Measurements from ENCODE around the gene ACTN1.

The ACTN1 gene

GRCh38 chr14:68908201-68908600 lies 70.9 kb downstream of the ACTN1 start:
- no peak for DNase-seq

DNA sequence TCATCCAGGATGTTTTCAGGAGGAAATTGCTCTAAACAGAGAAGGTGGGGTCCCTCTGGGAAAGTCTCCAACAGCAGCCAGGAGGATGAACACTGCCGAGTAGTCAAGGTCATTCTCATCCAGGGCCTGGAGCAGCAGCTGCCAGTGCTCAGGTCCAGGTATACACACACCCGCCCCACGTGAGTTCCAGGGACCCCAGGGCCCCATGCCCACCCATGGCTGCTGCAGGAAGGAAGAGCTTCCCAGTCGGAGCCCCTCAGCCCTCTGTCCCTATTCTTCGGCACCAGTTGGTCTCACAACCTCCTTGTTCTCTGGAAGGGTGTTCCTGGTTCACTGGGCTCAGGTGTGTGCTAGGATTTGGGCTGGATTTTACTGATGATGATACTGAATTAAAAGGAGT lies 72.7 kb downstream of the ACTN1 start:
- no peak for DNase-seq

DNA sequence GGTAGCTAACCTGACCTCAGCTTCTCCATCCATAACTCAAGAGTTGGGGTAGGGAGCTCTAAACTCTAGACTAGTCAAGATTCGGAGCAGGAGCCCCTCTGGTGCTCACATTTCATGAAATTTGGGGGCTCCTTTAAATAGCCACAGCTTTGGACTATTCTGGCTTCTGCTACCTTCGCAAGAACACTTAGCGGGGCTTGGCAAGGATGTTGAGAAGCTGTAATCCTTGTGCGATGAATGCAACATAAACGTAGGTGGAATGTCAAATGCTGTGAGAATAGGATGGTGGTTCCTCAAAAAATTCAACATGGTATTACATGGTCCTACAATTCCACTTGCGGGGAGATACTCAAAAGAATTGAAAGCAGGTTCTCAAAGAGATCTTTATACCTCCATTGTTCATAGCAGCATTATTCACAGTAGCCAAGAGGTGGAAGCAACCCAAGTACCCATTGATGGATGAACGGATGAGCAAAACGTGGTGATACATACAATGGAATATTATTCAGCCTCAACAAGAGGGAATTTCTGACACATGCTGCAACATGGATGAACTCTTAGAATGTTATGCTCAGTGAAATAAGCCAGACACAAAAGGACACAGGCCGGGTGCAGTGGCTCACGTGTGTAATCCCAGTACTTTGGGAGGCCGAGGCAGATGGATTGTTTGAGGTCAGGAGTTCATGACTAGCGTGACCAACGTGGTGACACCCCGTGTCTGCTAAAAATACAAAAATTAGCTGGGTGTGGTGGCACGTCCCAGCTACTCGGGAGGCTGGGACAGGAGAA lies 73.8 kb downstream of the ACTN1 start:
- no peak for DNase-seq

- DNase-seq = no peak
These were observed 76.7 kb downstream of the ACTN1 start for GRCh38 chr14:68902357-68902756.

GRCh38 chr14:68899033-68899603 lies 80.0 kb downstream of the ACTN1 start:
- DNase-seq = no peak

DNA sequence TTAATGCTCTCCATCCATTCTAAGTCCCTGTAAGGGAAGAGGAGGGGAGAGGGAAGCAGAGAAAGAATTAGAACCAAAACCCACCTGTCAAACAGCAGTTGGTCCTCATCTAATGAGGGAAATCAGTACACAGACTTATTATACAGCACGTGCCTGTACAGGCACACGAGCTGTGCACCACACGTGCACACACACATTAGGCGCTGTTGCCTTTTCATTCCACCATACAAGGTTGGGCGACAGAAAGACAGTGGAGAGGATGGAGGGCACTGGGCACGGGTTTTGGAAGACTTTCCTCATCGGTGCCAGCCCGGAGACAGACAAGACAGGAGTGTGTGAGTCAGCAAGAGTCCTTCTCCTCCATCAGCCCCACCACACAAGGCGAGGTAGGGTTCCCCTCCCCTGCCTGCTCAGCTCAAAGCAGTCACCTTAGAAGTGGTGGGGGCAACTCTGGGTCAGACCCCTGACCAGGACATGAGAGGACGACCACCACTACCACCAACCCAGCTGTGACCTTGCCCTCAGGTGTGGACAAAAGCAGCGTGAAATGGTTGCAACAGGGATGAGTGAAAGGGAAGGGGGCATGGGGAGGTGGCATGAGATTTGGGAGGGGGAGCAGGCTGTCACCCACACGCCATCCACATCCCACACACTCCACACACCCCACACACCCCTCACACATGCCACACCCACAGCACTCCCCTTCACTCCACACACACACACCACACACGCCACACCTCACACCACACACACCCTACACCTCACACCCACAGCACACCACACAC lies 80.7 kb downstream of the ACTN1 start:
- no peak for DNase-seq

- DNase-seq = no peak
These were observed 81.4 kb downstream of the ACTN1 start for GRCh38 chr14:68897559-68898155.

DNA sequence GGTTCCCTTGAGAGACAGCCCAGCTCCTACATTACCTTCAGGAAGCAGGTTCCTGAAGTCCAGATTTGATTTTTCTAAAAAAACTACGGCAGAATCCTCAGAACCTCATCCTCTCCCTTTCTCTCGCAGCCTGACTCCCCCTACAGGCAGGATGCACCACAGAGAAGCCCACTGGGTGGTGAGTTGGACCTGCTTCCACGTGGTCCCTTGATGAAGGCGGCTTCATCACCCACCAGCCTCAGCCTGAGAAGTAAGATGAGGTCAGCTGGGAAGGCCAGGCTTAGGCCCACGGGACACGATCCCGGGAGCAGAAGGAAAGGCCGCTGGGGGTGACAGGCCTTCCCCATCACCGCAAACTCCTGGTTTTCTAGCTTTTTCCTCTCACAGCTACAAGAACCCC lies 83.0 kb downstream of the ACTN1 start:
- DNase-seq = no peak

GRCh38 chr14:68894802-68895703 lies 84.0 kb downstream of the ACTN1 start:
- no peak for DNase-seq

DNA sequence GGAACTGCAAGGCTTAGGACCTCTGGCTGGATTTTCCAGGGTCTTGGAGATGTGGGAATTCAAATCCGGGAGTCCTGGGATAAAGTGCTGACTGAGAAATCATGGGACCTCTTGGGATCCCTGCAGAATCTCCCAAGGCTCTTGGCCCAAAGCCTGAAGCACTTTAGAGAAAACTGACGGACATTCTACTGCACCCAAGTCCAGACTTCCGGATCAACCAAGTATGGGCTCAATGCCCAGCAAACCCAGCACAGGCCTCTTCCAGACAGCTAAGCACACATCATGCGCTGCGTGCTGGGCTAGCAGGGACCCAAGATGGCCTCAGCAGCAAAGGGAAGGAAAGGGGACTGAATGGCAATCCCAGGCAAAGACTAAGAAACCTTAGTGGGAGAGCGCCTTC lies 85.0 kb downstream of the ACTN1 start:
- DNase-seq = no peak

DNA sequence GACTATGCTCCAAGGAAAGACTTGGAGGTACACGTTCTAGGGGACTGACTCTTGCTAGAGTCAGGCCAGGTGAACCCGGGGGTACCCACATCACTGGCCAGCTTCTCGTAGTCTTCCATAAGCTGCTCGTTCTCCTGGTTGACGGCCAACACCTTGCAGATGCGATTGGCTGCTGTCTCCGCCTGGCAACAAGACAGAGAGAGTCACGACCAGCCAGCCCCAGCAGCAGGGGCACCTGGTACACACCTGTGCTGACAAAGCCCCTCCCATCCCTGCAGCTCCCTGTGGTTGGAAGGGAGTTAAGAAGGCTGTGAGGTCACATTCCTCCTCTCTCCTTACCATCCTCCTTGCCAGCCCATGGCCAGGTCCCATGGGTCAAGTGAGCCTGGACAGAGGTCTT lies 85.5 kb downstream of the ACTN1 start:
- DNase-seq = no peak

GRCh38 chr14:68892961-68893360 lies 86.1 kb downstream of the ACTN1 start:
- DNase-seq = no peak

DNA sequence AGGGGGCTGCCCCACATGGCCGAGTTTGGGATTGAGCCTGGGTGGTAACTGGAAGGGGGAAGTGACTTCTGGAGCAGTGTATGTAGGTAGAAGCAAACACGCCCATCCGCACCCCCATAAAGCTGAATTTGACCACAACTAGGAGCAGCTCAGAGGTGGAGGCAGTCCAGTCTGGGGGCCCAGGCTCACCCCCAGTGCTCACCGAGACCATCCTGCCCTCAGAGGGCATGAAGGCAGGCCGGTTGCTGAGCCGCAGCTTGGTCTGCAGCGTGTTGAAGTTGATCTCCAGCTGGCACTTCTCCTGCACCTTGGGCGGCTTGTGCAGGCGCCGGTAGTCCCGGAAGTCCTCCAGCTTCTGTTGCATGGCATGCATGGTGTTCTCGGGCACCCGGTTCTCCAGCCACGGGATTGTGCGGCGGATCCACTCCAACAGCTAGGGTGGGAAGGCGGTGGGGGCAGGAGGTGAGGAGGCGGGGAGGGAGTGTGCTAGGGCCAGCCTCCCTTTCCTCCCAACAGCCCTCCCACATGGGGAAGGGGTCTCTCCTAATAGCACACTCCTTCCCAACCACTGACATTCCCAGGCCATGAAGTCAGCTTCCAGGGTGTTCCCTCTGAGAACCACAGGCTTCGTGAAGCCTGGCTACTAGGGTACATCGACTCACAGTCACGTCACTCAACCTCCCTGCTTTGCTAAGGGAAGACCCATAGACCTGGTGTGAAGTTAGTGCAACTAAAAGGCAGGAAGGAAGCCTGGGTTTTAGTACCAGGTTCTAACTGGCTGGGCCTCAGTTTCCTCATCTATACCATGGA lies 87.0 kb downstream of the ACTN1 start:
- no peak for DNase-seq

DNA sequence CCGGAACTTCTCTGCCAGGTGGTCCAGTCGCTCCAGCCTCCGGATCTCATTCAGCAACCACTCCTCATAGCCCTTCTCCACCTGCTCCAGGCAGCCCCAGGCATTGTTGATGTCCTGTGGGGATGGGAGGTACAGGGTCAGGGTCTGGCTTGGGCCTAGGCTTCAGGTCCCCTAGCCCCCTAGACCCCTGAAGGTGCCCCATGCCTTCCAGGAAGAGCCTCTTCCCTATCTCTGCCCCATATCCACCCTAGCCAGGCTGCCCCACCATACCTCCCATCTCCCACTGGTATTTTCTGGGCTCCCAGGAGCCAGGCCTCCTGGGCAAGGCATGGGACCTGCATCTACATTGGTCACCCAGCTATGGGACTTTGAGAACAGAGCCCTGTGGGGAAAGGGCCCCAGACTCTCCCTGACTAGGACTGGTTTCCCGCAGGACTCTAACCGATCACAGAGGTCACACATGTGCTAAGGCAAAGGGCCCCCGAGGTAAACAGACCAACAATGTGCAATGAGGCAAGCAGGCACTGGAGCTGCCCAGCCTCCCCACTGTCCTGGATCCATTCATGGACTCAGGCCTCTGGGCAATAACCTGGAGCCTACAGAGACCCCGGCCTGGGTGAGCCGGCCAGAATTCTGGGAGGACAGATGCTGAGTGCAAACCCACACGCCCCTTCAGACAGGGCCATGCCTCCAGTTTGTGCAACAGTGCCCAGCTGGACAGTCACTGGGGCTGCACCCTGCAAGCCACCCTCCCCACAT lies 88.8 kb downstream of the ACTN1 start:
- no peak for DNase-seq

DNA sequence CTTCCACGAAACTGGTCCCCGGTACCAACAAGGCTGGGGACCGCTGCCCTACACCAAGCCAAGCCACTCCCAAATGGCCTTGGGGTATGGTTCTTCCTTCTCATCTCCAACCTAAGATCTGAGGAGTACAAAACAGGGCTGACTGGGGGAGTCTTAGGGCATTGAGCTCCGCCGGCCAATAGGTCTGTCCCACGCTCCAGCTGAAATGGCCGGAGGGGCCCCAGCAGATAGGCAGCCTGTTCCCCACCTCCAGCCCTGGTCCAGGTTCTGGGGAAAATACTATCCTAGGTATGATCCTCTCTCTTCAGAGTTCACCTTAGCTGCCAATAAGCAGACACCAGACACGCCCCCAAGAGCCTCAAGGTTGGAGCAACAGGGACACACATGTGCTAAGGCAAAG lies 90.2 kb downstream of the ACTN1 start:
- DNase-seq = no peak

DNA sequence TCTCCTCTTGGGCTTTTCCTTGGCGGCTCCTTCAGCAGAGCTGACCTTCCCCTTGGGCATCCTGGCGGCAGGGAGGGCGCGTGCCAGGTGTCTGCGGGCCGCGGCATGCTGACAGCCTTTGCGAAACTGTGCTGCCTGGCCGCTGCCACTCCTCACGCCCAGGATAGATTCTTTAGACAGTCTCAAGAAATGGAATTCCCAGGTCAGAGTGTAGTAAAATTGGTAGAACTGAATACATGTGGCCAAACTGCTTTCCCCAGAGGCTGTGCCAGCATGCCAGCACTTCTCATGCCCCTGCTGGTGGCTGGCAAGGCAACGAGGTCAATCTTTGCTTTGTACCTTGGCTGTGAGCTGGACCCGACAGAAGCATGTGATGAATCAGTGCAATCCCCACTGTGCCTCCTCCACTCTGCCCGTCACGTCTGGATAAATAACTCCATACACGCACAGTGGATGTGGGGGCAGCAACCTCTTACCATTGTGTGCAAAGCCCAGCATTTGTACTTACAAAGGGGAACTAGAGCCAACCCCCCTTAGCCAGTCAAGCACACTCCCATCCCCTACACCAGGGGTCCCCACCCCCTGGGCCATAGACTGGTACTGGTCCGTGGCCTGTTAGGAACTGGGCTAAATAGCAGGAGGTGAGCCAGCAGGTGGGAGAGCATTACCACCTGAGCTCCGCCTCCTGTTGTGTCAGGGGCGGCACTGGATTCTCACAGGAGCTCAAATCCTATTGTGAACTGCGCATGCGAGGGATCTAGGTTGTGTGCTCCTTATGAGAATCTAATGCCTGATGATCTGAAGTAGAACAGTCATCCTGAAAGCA lies 90.9 kb downstream of the ACTN1 start:
- DNase-seq = no peak

- DNase-seq = peak; percentile 2
These were observed 93.0 kb downstream of the ACTN1 start for GRCh38 chr14:68886109-68886434.

DNA sequence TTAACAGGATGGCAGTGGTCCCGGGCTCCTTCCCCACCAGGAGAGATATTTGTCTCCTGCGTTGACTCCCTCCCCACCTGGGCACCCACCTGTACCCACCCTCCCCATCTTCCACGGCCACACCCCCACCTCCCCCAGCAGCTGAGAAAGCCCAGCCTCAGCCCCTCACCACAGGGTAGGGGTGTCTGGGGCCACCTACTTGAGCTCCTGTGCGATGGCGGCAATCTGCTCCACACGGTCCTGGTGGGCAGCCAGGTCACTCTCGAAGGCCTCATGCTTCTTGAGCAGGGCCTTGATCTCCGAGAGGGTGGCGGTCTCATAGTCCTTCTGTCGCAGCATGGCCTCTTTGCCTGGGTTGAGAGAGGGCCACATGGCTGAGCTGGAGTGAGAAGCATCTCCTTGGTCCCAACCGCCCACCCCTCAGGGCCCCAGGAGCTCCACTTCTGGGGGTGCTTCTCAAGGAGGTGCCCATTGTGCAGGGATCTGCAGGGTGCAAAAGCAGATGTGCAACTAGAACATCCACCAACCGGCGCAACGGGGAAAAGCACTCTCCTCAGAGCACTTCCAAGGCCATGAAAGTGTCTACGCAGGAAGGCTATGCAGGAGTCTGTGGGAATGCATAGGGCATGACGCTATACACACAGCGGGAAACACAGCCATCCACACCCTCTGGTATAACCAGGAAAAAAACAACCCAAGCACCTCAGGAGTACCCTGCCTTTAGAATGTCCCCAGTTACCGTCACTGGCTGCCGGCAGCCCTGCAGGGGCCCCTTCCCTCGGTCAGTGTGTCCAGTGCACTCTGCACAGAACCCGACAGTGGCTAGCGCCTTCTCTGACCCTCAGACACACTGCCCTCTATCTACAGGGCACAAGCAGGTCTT lies 93.6 kb downstream of the ACTN1 start:
- no peak for DNase-seq
